HG03045 (cell line): ENCODE data around the gene FKBP5.
"Not testable (repeated sequence)": the region's sequence is repeated elsewhere in the genome, so short reads cannot be mapped to it uniquely, and the experiment has no call there.

ENCODE experiments used
- ATAC-seq: cut with Tn5 transposase; IDR thresholded peaks from one replicate; pipeline ENCODE4 v1.9.1; 2021; ENCODE audit warnings: mild to moderate bottlenecking, moderate library complexity; ENCODE audit not compliant: unreplicated experiment

The FKBP5 gene

GRCh38 chr6:35688605-35689322 lies at the start of gene FKBP5:
FKBP5 (minus strand) TSS chr6:35688915; CDS start chr6:35642824, 46,091 bp downstream.
- ATAC-seq: peak; percentile 95

GRCh38 chr6:35737413-35738211 lies 48.9 kb upstream of the FKBP5 start:
- no peak for ATAC-seq

- ATAC-seq: no peak
Observed at GRCh38 chr6:35736982-35737412, 48.3 kb upstream of the FKBP5 start, which contains the start of gene ARMC12. ARMC12 (plus strand) TSS chr6:35737032; CDS start chr6:35737109, 77 bp downstream.

GRCh38 chr6:35736253-35736894 lies 47.7 kb upstream of the FKBP5 start:
- no peak for ATAC-seq

GRCh38 chr6:35735452-35735851 lies 46.7 kb upstream of the FKBP5 start:
- no peak for ATAC-seq

GRCh38 chr6:35734319-35734718 lies 45.6 kb upstream of the FKBP5 start:
- ATAC-seq: not testable (repeated sequence)

GRCh38 chr6:35733633-35734032 lies 44.9 kb upstream of the FKBP5 start:
- no peak for ATAC-seq

- ATAC-seq: peak; percentile 57
Observed at GRCh38 chr6:35731736-35732532, 43.2 kb upstream of the FKBP5 start.

- peak; percentile 49 for ATAC-seq
Observed at GRCh38 chr6:35731414-35731735, 42.7 kb upstream of the FKBP5 start.

GRCh38 chr6:35730745-35731413 lies 42.2 kb upstream of the FKBP5 start:
- no peak for ATAC-seq

- no peak for ATAC-seq
Observed at GRCh38 chr6:35729722-35730121, 41.0 kb upstream of the FKBP5 start.

- no peak for ATAC-seq
Observed at GRCh38 chr6:35728683-35729678, 40.3 kb upstream of the FKBP5 start.

GRCh38 chr6:35727935-35728682 lies 39.4 kb upstream of the FKBP5 start:
- peak; percentile 51 for ATAC-seq

- ATAC-seq: peak; percentile 14
Observed at GRCh38 chr6:35727231-35727934, 38.7 kb upstream of the FKBP5 start.

GRCh38 chr6:35725721-35726438 lies 37.2 kb upstream of the FKBP5 start:
- no peak for ATAC-seq

GRCh38 chr6:35725081-35725708 lies 36.5 kb upstream of the FKBP5 start:
- no peak for ATAC-seq

GRCh38 chr6:35724471-35724870 lies 35.8 kb upstream of the FKBP5 start:
- no peak for ATAC-seq
